Gastrocnemius medialis (tissue), 4 donors: Measurements from ENCODE around the gene ABCF2.

Experiments
- CTCF ChIP-seq, 5 experiments: fragments of 450-650 bp in 3 of 5; fragments of 200-600 bp in 2 of 5; sonication (generic) in 2 of 5; IDR thresholded peaks in 4 of 5; conservative IDR thresholded peaks in 1 of 5; 1 replicate in 4 of 5; 2 replicates in 1 of 5; pipeline ENCODE4 v1.5.1; 2016 to 2019; ENCODE audit warnings: antibody characterized with exemption in 5 of 5, mild to moderate bottlenecking in 3 of 5, moderate library complexity in 3 of 5
- POLR2A ChIP-seq, 2 donors: fragments of 450-650 bp; IDR thresholded peaks; one replicate each; pipeline ENCODE4 v1.6.1; 2017; ENCODE audit warnings: antibody characterized with exemption in 2 of 2, mild to moderate bottlenecking in 2 of 2, moderate library complexity in 2 of 2

GRCh38 chr7:151254851-151255250 lies 27.8 kb upstream of the ABCF2 start:
- no peak for TF ChIP-seq CTCF (IDR thresholded peaks at IDR 0.05 in 4 of 5, conservative IDR thresholded peaks at IDR 0.05 in 1 of 5)
- TF ChIP-seq POLR2A (IDR thresholded peaks at IDR 0.05) = no peak
